8988T (cell line): ENCODE results near the gene RHOF.
A peak's percentile ranks its signal among the peaks of the same experiment; 100 is the strongest.
"Not testable (repeated sequence)": the region's sequence is repeated elsewhere in the genome, so short reads cannot be mapped to it uniquely, and the experiment has no call there.

ENCODE experiments used
- DNase-seq: peaks from one replicate; pipeline ENCODE4 v3.0.0; 2011

Gene RHOF

GRCh38 chr12:121791671-121792551 is 1.6 kb downstream of the RHOF start:
- DNase-seq, result no peak

GRCh38 chr12:121790785-121791184 is 2.7 kb downstream of the RHOF start:
- not testable (repeated sequence) for DNase-seq

DNA sequence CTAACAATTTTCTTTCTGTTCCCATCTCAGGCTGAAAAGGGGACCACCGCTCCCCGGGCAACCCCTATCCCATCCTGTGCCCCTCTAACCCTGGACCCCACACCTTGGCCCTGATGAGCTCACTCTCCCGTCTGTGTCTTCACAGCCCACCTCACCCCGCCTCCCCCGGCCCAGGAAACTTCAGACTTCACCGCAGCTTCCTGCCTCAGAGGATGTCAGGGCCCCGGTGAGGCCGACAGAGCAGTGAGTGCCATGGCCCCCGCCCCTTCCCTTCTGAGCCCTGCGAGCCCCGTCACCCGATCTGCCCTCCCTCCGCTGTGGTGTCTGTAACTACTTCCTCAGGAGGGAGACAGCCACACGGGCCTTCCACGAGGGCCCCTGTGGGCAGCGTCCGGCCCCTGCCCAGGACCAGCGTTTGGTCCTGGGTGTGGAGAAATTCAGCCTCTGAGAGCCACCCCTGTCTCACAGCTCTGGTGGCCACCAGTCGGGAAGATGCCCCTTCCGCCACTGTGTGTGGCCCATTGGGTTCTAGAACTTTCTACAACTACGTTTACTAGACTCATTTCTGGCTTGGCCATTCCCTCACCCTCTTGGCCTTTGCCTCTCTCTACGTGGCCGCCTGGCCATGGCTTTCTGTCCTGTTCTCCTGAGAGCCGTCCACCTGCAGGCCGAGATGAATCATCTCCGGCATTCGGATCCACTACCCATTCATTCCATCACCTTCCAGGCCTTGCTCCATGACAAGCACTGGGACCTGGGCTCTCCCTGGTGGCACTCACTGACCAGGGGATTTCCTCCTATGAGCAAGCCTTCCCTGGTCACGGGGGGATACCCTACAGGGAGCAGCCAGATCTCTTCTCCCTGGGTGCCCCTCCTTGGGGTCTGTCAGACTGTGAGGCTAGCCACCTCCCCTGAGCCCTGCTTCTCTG is 3.4 kb downstream of the RHOF start:
- DNase-seq, result no peak

GRCh38 chr12:121789233-121789781 is 4.2 kb downstream of the RHOF start:
- DNase-seq, result no peak

- no peak for DNase-seq
Observed at GRCh38 chr12:121788176-121788818, 5.2 kb downstream of the RHOF start.

GRCh38 chr12:121787063-121788025 is 6.1 kb downstream of the RHOF start:
- DNase-seq, result no peak

GRCh38 chr12:121786440-121786825 is 7.1 kb downstream of the RHOF start:
- no peak for DNase-seq

GRCh38 chr12:121784460-121784859 is 9.0 kb downstream of the RHOF start:
- DNase-seq, result no peak

- DNase-seq, result no peak
Observed at GRCh38 chr12:121783766-121784165, 9.7 kb downstream of the RHOF start.

DNA sequence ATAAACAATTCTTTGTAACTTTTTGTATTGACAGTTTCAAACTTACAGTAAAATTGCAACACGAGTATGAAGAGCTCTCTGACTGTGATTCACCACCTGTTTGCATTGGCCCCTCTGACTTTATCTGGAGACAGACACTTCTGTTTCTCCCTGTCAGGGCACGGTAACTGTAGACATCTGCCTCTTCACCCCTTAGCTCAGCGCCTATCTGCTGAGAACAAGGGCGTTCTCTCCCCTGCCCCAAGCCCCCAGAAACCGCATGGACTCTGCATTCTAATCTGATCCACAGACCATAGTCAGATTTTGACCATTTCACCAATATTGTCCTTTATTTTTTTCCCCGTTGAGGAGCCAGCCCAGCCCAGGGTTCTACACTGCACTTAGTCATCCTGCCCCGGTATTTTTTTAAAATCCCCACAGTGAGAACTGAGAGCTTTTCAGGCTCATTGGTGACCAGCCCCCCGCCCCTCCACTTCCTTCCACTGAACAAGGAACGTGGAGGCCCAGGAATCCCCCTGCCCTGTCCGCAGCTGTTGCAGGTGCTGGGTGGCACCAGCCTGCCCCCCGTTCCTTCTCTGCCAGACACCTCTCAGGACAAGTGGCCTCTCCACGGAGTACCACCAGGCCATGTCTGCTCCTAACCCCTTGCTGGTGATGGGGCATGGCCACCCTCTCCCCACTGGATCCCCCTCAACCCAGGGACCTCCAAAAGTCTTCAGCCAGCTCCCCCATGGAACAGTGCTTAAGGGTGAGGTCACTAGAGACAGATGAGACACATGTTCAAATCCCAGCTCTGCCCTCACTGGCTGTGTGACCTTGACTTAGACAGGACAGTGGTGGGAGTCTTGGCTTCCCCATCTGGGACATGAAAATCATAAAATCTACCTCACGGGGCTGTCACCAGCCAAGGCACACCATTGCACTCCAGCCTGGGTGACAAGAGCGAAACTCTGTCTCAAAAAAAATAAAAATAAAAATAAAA is 11.2 kb downstream of the RHOF start:
- no peak for DNase-seq

- no peak for DNase-seq
Observed at GRCh38 chr12:121781484-121781997, 11.9 kb downstream of the RHOF start.

GRCh38 chr12:121780429-121780828 is 13.1 kb downstream of the RHOF start:
- no peak for DNase-seq

DNA sequence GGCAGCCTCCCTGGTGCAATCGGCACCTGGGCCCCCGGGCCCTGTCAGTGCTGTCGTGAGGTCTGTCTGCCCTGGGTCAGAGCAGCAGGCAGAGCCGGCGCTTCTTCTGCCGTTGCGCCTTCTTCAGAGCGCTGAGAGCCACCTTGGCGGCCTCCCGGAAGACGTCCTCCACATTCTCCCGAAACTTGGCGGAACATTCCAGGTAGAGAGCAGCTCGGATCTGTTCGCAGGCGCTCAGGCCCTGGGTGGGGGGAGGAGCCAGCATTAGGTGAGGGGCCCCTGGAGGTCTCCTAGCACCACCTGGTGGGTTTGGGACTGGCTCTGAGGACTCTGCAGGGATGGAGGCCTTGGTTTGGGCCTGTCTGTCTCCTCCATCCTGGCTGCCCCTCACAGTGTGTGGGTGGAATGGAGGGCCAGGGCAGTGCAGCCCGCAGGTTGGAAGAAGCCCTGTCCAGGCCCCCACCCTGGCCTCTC is 14.0 kb downstream of the RHOF start:
- DNase-seq, result no peak

GRCh38 chr12:121778567-121779421 is 14.7 kb downstream of the RHOF start:
- DNase-seq, result no peak

GRCh38 chr12:121776190-121777098 is 17.0 kb downstream of the RHOF start:
- DNase-seq, result peak; percentile 79

- DNase-seq, result no peak
Observed at GRCh38 chr12:121775501-121775900, 18.0 kb downstream of the RHOF start.

DNA sequence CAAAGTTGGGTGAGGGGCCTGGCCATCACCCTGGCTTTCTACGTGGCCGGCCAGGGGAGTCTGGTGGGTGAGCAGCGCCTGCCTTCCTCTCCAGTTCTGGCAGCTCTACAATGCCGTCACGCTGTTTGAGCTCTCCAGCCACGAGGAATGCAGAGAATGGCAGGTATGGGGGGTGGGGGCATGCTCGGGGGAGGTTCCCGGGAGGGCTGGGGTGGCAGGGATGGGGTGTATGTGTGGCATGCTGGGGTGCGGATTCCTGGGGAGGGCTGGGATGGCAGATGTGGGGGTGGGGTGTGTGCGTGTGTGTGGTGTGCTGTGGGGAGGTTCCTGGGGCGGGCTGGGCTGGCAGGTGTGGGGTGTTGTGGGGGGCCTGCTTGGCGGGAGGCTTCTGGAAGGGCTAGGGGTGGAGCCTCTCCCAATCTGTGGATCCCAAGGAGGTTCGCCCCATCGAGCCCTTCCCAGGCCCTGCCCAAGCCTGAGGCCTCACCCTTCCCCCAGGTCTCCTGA is 18.5 kb downstream of the RHOF start:
- no peak for DNase-seq
